Panc1 (cell line): Measurements from ENCODE around the gene SCN7A. TPM values are rescaled to one million over a fixed set of nuclear protein-coding genes. Genes with fewer than 3 reads are reported as not detected.

Source experiments
- ATAC-seq: fragments of 200-7000 bp; cut with Tn5 transposase; 2 replicates; pipeline ENCODE4 v1.9.1; 2020; ENCODE audit warnings: mild to moderate bottlenecking, moderate library complexity
- BruUV-seq: library from RNA; stranded (reverse); fragments of 400-500 nt; replicated peaks from 2 replicates; lab custom pipeline; 2021; lab: Mats Ljungman, UMichigan
- CTCF ChIA-PET: fragments of 300-600 bp; sonication (Branson Sonifier 250); formaldehyde crosslinking; loops from one replicate; lab custom pipeline; 2022; ENCODE audit warnings: antibody characterized with exemption; lab: Charles Lee
- POLR2A ChIA-PET: fragments of 300-600 bp; sonication (Branson Sonifier 250); formaldehyde crosslinking; loops from one replicate; lab custom pipeline; 2022; ENCODE audit warnings: antibody characterized with exemption; lab: Charles Lee
- DNase-seq: peaks from one replicate; pipeline ENCODE4 v3.0.0-alpha.2; 2010; ENCODE audit warnings: low read depth, low spot score
- H3K27ac ChIP-seq: 2 replicates; pipeline ENCODE4 v1.5.1; 2011; ENCODE audit warnings: mild to moderate bottlenecking, low read length, inconsistent platforms
- H3K27me3 ChIP-seq: fragments of 200-500 bp; sonication (Bioruptor generic); 2 replicates; pipeline ENCODE4 v1.6.0; 2014; ENCODE audit warnings: low read length, inconsistent platforms; ENCODE audit not compliant: control insufficient read depth, insufficient read depth
- H3K36me3 ChIP-seq: fragments of 200-500 bp; sonication (Bioruptor generic); 2 replicates; pipeline ENCODE4 v1.5.1; 2014; ENCODE audit warnings: inconsistent platforms, mild to moderate bottlenecking, low read length, moderate library complexity; ENCODE audit not compliant: control insufficient read depth, insufficient read depth
- H3K4me1 ChIP-seq: 2 replicates; pipeline ENCODE4 v1.5.1; 2011; ENCODE audit warnings: inconsistent platforms, mild to moderate bottlenecking, low read length, moderate library complexity; ENCODE audit not compliant: control insufficient read depth, insufficient read depth
- H3K4me3 ChIP-seq, 2 experiments: 2 replicates each; pipeline ENCODE4 v1.5.1; 2011 to 2012; ENCODE audit warnings: low read depth in 2 of 2, low read length in 2 of 2, mild to moderate bottlenecking in 2 of 2, inconsistent platforms in 1 of 2, moderate library complexity in 1 of 2
- H3K9me3 ChIP-seq: fragments of 200-500 bp; sonication (Bioruptor generic); 2 replicates; pipeline ENCODE4 v1.5.1; 2014; ENCODE audit warnings: low read depth, mild to moderate bottlenecking, inconsistent platforms, low read length, moderate library complexity; ENCODE audit not compliant: control insufficient read depth, insufficient read depth
- POLR2AphosphoS5 ChIP-seq: IDR thresholded peaks from 2 replicates; pipeline ENCODE4 v1.6.1; 2012; ENCODE audit warnings: mild to moderate bottlenecking, low read depth, low read length, moderate library complexity
- SIN3A ChIP-seq: IDR thresholded peaks from 2 replicates; pipeline ENCODE4 v1.6.1; 2012; ENCODE audit warnings: low read depth, mild to moderate bottlenecking, low read length, moderate library complexity, borderline replicate concordance; ENCODE audit not compliant: insufficient read depth
- TCF7L2 ChIP-seq: IDR thresholded peaks from 2 replicates; pipeline ENCODE4 v1.6.1; 2011; ENCODE audit warnings: mild to moderate bottlenecking, low read depth, low read length, inconsistent platforms
- in situ Hi-C: cut with HindIII; loops from 2 replicates; pipeline ENCODE4 v1.10.0; 2016; ENCODE audit warnings: low sequenced_read_pairs, low pct_unique_long_range_greater_than_20kb
- intact Hi-C: fragments of 100-400 bp; cut with micrococcal nuclease; formaldehyde crosslinking; loops from one replicate; pipeline ENCODE4 v1.10.0; 2022; ENCODE audit not compliant: unreplicated experiment
- total RNA-seq: library from RNA; stranded (reverse); gene quantifications from one replicate; pipeline ENCODE4 v1.2.1, GENCODE V29; 2021; ENCODE audit not compliant: unreplicated experiment
- TF ChIP-seq, protein P1 (sequence below): fragments of 450-650 bp; IDR thresholded peaks from 2 replicates; pipeline ENCODE4 v1.5.1; 2017; ENCODE audit warnings: mild to moderate bottlenecking
- TF ChIP-seq, protein P2 (sequence below), 2 experiments: IDR thresholded peaks; 2 replicates each; pipeline ENCODE4 v1.6.1; 2011 to 2012; ENCODE audit warnings: low read depth in 2 of 2, control low read depth in 1 of 2, low read length in 1 of 2, mild to moderate bottlenecking in 1 of 2, moderate library complexity in 1 of 2; ENCODE audit not compliant: insufficient read depth in 1 of 2

The SCN7A gene
- total RNA-seq, 1 experiment from 2014 or later: 0.03 TPM

- no peak overlapping the region for H3K27ac ChIP-seq
- no peaks in the 10 kb centered on the region for H3K9me3 ChIP-seq
- no peaks in the 10 kb centered on the region for H3K36me3 ChIP-seq
- intact Hi-C loops: no loop called here
- no peak overlapping the region for H3K4me3 ChIP-seq
- no peak for ATAC-seq
- DNase-seq: no peak
- POLR2A ChIA-PET: no interaction called here
- in situ Hi-C loops: no loop called here
- H3K4me1 ChIP-seq: no peaks in the 10 kb centered on the region
- H3K27me3 ChIP-seq: no peaks in the 10 kb centered on the region
- CTCF ChIA-PET: no interaction called here
- no peak for TF ChIP-seq TCF7L2
- no TSS peak for BruUV-seq
These were observed 59.6 kb downstream of the SCN7A start for GRCh38 chr2:166434491-166434890.

GRCh38 chr2:166433457-166433856 is 60.6 kb downstream of the SCN7A start:
- Histone ChIP-seq H3K36me3 (no peaks in the 10 kb centered on the region), H3K4me3 (no peak overlapping the region), H3K4me1 (no peaks in the 10 kb centered on the region), H3K27ac (no peak overlapping the region), H3K9me3 (no peaks in the 10 kb centered on the region), H3K27me3 (no peaks in the 10 kb centered on the region)
- intact Hi-C loops: no loop called here
- ChIA-PET POLR2A (no interaction called here), CTCF (no interaction called here)
- in situ Hi-C loops: no loop called here
- BruUV-seq: no TSS peak
- TF ChIP-seq POLR2AphosphoS5: no peak
- TF ChIP-seq, protein P1, sequence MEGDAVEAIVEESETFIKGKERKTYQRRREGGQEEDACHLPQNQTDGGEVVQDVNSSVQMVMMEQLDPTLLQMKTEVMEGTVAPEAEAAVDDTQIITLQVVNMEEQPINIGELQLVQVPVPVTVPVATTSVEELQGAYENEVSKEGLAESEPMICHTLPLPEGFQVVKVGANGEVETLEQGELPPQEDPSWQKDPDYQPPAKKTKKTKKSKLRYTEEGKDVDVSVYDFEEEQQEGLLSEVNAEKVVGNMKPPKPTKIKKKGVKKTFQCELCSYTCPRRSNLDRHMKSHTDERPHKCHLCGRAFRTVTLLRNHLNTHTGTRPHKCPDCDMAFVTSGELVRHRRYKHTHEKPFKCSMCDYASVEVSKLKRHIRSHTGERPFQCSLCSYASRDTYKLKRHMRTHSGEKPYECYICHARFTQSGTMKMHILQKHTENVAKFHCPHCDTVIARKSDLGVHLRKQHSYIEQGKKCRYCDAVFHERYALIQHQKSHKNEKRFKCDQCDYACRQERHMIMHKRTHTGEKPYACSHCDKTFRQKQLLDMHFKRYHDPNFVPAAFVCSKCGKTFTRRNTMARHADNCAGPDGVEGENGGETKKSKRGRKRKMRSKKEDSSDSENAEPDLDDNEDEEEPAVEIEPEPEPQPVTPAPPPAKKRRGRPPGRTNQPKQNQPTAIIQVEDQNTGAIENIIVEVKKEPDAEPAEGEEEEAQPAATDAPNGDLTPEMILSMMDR: no peak
- no peak for TF ChIP-seq TCF7L2
- no peak for TF ChIP-seq SIN3A
- TF ChIP-seq, protein P2, sequence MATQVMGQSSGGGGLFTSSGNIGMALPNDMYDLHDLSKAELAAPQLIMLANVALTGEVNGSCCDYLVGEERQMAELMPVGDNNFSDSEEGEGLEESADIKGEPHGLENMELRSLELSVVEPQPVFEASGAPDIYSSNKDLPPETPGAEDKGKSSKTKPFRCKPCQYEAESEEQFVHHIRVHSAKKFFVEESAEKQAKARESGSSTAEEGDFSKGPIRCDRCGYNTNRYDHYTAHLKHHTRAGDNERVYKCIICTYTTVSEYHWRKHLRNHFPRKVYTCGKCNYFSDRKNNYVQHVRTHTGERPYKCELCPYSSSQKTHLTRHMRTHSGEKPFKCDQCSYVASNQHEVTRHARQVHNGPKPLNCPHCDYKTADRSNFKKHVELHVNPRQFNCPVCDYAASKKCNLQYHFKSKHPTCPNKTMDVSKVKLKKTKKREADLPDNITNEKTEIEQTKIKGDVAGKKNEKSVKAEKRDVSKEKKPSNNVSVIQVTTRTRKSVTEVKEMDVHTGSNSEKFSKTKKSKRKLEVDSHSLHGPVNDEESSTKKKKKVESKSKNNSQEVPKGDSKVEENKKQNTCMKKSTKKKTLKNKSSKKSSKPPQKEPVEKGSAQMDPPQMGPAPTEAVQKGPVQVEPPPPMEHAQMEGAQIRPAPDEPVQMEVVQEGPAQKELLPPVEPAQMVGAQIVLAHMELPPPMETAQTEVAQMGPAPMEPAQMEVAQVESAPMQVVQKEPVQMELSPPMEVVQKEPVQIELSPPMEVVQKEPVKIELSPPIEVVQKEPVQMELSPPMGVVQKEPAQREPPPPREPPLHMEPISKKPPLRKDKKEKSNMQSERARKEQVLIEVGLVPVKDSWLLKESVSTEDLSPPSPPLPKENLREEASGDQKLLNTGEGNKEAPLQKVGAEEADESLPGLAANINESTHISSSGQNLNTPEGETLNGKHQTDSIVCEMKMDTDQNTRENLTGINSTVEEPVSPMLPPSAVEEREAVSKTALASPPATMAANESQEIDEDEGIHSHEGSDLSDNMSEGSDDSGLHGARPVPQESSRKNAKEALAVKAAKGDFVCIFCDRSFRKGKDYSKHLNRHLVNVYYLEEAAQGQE (IDR thresholded peaks at IDR 0.05; ENCODE audit: insufficient read depth in 1 of 2, low read depth in 2 of 2, low read length in 1 of 2): no peak
- ATAC-seq (no peak), DNase-seq (no peak)

DNA sequence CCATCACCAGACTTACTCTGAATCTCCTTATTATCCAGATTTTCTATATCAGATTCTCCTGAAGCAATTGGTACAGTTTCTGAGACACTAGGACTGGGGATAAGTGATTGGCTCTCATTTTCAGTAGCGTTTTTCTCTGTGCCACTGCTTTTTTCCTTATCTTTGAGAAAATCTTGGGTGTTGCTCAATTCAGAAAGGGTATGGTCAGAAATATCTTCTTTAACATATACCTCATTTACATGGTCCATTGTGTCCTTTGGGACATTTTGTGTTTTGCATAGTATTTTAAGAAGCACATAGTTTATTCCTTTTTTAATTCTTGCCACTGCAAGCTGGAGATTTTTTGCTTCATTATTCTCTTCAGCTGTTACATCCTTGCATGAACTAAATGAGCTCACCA is 61.7 kb downstream of the SCN7A start:
- BruUV-seq: no TSS peak
- TF ChIP-seq SIN3A (no peak), POLR2AphosphoS5 (no peak), TCF7L2 (no peak)
- TF ChIP-seq, protein P1: no peak
- TF ChIP-seq, protein P2 (IDR thresholded peaks at IDR 0.05; ENCODE audit: insufficient read depth in 1 of 2, low read depth in 2 of 2, low read length in 1 of 2): no peak
- ChIA-PET CTCF (no interaction called here), POLR2A (no interaction called here)
- H3K36me3 ChIP-seq: no peaks in the 10 kb centered on the region
- in situ Hi-C loops: no loop called here
- H3K4me1 ChIP-seq: no peaks in the 10 kb centered on the region
- intact Hi-C loops: no loop called here
- H3K27me3 ChIP-seq: no peaks in the 10 kb centered on the region
- H3K4me3 ChIP-seq: no peak overlapping the region
- ATAC-seq (no peak), DNase-seq (no peak)
- no peaks in the 10 kb centered on the region for H3K9me3 ChIP-seq
- H3K27ac ChIP-seq: no peak overlapping the region
